ENCODE results near the gene FAT2. TPM values are rescaled to one million over a fixed set of nuclear protein-coding genes. Genes with fewer than 3 reads are reported as not detected.

Gene FAT2
- total and polyA plus RNA-seq, 2 experiments from 2014 or later = 0.06 to 0.59 TPM

DNA sequence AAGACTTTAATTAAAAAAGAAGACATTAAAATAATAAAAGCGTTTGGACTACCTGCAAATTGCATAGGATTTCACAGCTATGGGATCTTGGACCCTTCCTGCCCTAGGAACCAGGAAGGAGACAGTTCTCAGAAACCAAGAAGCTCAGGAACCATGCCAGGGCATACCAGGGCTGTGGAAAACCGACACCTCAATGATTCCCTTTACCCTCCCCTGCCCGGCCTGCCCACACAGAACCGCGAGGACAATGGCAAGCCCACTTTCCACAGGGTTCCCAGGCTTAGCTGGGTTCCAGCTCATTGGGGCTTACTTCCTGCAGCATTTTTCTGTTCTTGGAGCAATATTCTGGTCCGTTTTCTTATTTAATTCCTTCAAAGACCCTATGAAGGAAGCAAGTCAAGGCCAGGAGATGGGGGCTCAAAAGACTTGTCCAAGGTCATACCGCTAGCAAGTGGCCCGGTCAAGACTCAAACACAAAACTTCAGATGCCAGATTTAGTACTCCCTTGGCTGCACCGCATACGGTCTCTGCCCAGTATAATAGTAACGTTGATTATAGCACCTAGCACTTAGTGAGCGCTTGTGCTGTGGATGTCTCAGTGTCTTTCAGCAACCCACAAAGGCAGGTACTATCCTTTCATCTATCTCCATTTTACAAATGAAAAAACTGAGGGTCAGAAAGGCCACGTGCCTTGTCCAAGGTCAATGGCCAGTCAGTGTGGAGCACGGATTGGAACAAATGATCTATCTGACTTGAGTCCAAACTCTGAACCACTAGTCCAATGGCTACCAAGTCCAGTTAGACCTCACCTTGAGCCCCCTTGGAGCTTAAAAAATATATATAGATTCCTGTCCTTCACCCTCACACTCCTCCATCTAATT lies 6.8 kb downstream of the FAT2 start (continued):
- TF ChIP-seq, protein P1, sequence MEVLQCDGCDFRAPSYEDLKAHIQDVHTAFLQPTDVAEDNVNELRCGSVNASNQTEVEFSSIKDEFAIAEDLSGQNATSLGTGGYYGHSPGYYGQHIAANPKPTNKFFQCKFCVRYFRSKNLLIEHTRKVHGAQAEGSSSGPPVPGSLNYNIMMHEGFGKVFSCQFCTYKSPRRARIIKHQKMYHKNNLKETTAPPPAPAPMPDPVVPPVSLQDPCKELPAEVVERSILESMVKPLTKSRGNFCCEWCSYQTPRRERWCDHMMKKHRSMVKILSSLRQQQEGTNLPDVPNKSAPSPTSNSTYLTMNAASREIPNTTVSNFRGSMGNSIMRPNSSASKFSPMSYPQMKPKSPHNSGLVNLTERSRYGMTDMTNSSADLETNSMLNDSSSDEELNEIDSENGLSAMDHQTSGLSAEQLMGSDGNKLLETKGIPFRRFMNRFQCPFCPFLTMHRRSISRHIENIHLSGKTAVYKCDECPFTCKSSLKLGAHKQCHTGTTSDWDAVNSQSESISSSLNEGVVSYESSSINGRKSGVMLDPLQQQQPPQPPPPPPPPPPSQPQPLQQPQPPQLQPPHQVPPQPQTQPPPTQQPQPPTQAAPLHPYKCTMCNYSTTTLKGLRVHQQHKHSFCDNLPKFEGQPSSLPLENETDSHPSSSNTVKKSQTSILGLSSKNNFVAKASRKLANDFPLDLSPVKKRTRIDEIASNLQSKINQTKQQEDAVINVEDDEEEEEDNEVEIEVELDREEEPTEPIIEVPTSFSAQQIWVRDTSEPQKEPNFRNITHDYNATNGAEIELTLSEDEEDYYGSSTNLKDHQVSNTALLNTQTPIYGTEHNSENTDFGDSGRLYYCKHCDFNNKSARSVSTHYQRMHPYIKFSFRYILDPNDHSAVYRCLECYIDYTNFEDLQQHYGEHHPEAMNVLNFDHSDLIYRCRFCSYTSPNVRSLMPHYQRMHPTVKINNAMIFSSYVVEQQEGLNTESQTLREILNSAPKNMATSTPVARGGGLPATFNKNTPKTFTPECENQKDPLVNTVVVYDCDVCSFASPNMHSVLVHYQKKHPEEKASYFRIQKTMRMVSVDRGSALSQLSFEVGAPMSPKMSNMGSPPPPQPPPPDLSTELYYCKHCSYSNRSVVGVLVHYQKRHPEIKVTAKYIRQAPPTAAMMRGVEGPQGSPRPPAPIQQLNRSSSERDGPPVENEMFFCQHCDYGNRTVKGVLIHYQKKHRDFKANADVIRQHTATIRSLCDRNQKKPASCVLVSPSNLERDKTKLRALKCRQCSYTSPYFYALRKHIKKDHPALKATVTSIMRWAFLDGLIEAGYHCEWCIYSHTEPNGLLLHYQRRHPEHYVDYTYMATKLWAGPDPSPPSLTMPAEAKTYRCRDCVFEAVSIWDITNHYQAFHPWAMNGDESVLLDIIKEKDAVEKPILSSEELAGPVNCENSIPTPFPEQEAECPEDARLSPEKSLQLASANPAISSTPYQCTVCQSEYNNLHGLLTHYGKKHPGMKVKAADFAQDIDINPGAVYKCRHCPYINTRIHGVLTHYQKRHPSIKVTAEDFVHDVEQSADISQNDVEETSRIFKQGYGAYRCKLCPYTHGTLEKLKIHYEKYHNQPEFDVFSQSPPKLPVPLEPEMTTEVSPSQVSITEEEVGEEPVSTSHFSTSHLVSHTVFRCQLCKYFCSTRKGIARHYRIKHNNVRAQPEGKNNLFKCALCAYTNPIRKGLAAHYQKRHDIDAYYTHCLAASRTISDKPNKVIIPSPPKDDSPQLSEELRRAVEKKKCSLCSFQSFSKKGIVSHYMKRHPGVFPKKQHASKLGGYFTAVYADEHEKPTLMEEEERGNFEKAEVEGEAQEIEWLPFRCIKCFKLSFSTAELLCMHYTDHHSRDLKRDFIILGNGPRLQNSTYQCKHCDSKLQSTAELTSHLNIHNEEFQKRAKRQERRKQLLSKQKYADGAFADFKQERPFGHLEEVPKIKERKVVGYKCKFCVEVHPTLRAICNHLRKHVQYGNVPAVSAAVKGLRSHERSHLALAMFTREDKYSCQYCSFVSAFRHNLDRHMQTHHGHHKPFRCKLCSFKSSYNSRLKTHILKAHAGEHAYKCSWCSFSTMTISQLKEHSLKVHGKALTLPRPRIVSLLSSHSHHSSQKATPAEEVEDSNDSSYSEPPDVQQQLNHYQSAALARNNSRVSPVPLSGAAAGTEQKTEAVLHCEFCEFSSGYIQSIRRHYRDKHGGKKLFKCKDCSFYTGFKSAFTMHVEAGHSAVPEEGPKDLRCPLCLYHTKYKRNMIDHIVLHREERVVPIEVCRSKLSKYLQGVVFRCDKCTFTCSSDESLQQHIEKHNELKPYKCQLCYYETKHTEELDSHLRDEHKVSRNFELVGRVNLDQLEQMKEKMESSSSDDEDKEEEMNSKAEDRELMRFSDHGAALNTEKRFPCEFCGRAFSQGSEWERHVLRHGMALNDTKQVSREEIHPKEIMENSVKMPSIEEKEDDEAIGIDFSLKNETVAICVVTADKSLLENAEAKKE (CRISPR knock-in tag; IDR thresholded peaks at IDR 0.05) = no peak
- TF ChIP-seq, protein P2, sequence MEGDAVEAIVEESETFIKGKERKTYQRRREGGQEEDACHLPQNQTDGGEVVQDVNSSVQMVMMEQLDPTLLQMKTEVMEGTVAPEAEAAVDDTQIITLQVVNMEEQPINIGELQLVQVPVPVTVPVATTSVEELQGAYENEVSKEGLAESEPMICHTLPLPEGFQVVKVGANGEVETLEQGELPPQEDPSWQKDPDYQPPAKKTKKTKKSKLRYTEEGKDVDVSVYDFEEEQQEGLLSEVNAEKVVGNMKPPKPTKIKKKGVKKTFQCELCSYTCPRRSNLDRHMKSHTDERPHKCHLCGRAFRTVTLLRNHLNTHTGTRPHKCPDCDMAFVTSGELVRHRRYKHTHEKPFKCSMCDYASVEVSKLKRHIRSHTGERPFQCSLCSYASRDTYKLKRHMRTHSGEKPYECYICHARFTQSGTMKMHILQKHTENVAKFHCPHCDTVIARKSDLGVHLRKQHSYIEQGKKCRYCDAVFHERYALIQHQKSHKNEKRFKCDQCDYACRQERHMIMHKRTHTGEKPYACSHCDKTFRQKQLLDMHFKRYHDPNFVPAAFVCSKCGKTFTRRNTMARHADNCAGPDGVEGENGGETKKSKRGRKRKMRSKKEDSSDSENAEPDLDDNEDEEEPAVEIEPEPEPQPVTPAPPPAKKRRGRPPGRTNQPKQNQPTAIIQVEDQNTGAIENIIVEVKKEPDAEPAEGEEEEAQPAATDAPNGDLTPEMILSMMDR (conservative IDR thresholded peaks at IDR 0.05; ENCODE audit: low read depth in 2 of 2) = no peak
- TF ChIP-seq JUNB (IDR thresholded peaks at IDR 0.05; ENCODE audit: unreplicated experiment) (no peak), ZNF114 (CRISPR knock-in tag; IDR thresholded peaks at IDR 0.05) (no peak)

DNA sequence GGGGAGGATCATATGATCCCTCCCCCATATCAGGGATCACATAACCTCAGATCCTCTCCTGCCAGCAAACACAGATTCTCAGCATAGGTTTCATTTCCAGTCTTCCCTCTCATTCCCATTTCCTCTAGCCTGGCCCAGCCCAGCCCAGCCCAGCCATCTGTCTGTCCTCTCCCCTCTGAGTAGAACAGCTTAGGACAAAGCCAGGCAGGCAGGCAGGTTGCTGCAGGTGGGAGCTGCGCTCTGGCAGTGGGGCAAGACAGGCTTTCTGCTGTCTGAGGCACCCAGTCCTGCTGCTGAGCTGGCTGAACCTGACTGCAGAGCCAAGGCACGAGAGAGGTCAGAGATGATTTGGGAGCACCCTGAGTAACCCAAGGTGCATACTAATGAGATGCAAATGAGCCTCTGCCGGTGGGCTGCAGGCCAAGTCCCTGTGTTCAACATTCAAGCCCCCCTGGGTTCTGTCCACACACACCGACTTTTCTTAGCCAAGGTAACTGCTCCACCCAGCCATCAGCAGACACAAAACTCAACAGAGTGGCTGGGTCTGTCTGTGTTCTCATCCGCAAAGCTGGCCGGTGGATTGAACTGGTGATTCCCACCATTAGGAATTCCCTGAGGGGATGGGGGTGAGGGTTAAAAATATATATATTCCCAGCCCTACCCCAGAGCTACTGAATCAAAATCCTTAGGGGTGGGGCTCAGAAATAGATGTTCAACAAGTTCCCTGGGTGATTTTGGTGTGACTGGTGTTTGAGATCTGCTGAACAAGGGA lies 9.1 kb downstream of the FAT2 start:
- Histone ChIP-seq H3K4me1 (ENCODE audit: insufficient read depth) (no peaks in the 10 kb centered on the region), H4K20me1 (replicated peaks; ENCODE audit: insufficient read depth) (no peaks in the 10 kb centered on the region), H3K9me2 (ENCODE audit: insufficient read depth) (no peaks in the 10 kb centered on the region), H3K36me3 (ENCODE audit: insufficient read depth) (no peaks in the 10 kb centered on the region), H3K4me2 (no peak overlapping the region), H3K79me2 (replicated peaks; ENCODE audit: insufficient read depth) (no peaks in the 10 kb centered on the region), H2AFZ (no peak overlapping the region), H3K27ac (ENCODE audit: low read depth) (no peak overlapping the region), H3K27me3 (ENCODE audit: insufficient read depth) (no peaks in the 10 kb centered on the region), H3K4me3 (no peak overlapping the region), H3F3A (replicated peaks; ENCODE audit: low read depth) (no peaks in the 10 kb centered on the region)
- H3K27ac Mint-ChIP-seq = no peak overlapping the region; the same call in 1 of the 2 replicates
- H3K4me3 Mint-ChIP-seq = no peak overlapping the region
- H3K27me3 Mint-ChIP-seq (ENCODE audit: insufficient read depth, low read depth, poor library complexity) = peaks cover 1% of the 10 kb centered on the region
- DNase-seq (ENCODE audit: low spot score) (no peak), ATAC-seq (peak; percentile 63)
- peaks cover 16% of the 10 kb centered on the region for H3K4me1 Mint-ChIP-seq
- H3K36me3 Mint-ChIP-seq (ENCODE audit: low read depth) = no peaks in the 10 kb centered on the region
- no peaks in the 10 kb centered on the region for H3K9me3 Mint-ChIP-seq
- TF ChIP-seq, protein P2 (conservative IDR thresholded peaks at IDR 0.05; ENCODE audit: low read depth in 2 of 2) = no peak
